Choroid plexus epithelial cell (primary cell): ENCODE data around the gene DNAJC13.
"Not testable (repeated sequence)": the region's sequence is repeated elsewhere in the genome, so short reads cannot be mapped to it uniquely, and the experiment has no call there.

ENCODE experiments used
- DNase-seq: peaks from one replicate; pipeline ENCODE4 v3.0.0-alpha.2; 2010; ENCODE audit warnings: low read depth
- H3K4me3 ChIP-seq: 2 replicates; pipeline ENCODE4 v1.5.1; 2011; ENCODE audit warnings: low read depth, mild to moderate bottlenecking, control low read depth, low read length, moderate library complexity
- CTCF ChIP-seq: conservative IDR thresholded peaks from 2 replicates; pipeline ENCODE4 v1.5.1; 2011; ENCODE audit warnings: low read depth, mild to moderate bottlenecking, control low read depth, inconsistent platforms, low read length, moderate library complexity

DNAJC13 gene

GRCh38 chr3:132550579-132551305 is 133.4 kb downstream of the DNAJC13 start:
- DNase-seq = peak; percentile 74
- TF ChIP-seq CTCF = no peak
- no peak overlapping the region for H3K4me3 ChIP-seq

GRCh38 chr3:132553826-132554225 is 136.5 kb downstream of the DNAJC13 start:
- no peak for TF ChIP-seq CTCF
- no peak for DNase-seq
- H3K4me3 ChIP-seq = no peak overlapping the region

GRCh38 chr3:132554437-132554836 is 137.1 kb downstream of the DNAJC13 start:
- H3K4me3 ChIP-seq = no peak overlapping the region
- peak; percentile 86 for DNase-seq
- TF ChIP-seq CTCF = no peak

GRCh38 chr3:132555306-132556035 is 138.2 kb downstream of the DNAJC13 start:
- DNase-seq = no peak
- H3K4me3 ChIP-seq = no peak overlapping the region
- no peak for TF ChIP-seq CTCF

- DNase-seq, H3K4me3 ChIP-seq: not testable (repeated sequence)
Observed at GRCh38 chr3:132556036-132556386, 138.7 kb downstream of the DNAJC13 start.

- no peak for DNase-seq
- TF ChIP-seq CTCF = no peak
- no peak overlapping the region for H3K4me3 ChIP-seq
Observed at GRCh38 chr3:132556508-132557159, 139.3 kb downstream of the DNAJC13 start.

GRCh38 chr3:132561003-132561402 is 143.7 kb downstream of the DNAJC13 start:
- TF ChIP-seq CTCF = no peak
- H3K4me3 ChIP-seq = no peak overlapping the region
- no peak for DNase-seq
